Lower leg skin (tissue), 3 donors: Measurements from ENCODE around the gene SERPINA1.
"Not testable (repeated sequence)": the region's sequence is repeated elsewhere in the genome, so short reads cannot be mapped to it uniquely, and the experiment has no call there.

ENCODE experiments used
- CTCF ChIP-seq, 3 donors: fragments of 450-650 bp; IDR thresholded peaks; one replicate each; pipeline ENCODE4 v1.5.1; 2016; ENCODE audit warnings: antibody characterized with exemption in 3 of 3, mild to moderate bottlenecking in 3 of 3, moderate library complexity in 2 of 3
- POLR2A ChIP-seq, 2 donors: fragments of 450-650 bp; IDR thresholded peaks; one replicate each; pipeline ENCODE4 v1.6.1; 2016 to 2017; ENCODE audit warnings: antibody characterized with exemption in 2 of 2, mild to moderate bottlenecking in 1 of 2, moderate library complexity in 1 of 2

GRCh38 chr14:94409430-94409829, 21.0 kb upstream of the SERPINA1 start:
- not testable (repeated sequence) for TF ChIP-seq CTCF, POLR2A (IDR thresholded peaks at IDR 0.05)
